GM23338 (cell line): ENCODE data around the gene HK1. TPM values are rescaled to one million over a fixed set of nuclear protein-coding genes. Genes with fewer than 3 reads are reported as not detected.

Experiments
- ATAC-seq: fragments of 200-7000 bp; cut with Tn5 transposase; 3 replicates; pipeline ENCODE4 v1.9.1; 2020
- DNase-seq: peaks from one replicate; pipeline ENCODE4 v3.0.0-alpha.2; 2015; ENCODE audit warnings: low spot score
- H2AFZ ChIP-seq: fragments of 200-600 bp; sonication (generic); 2 replicates; pipeline ENCODE4 v1.8.0; 2016; ENCODE audit warnings: antibody characterized with exemption, mild to moderate bottlenecking, moderate library complexity
- H3F3A ChIP-seq: fragments of 200-600 bp; sonication (generic); replicated peaks from 2 replicates; pipeline ENCODE4 v1.8.0; 2017; ENCODE audit warnings: antibody characterized with exemption, mixed run types, low read depth
- H3K27ac ChIP-seq: fragments of 200-600 bp; sonication (generic); 2 replicates; pipeline ENCODE4 v1.6.1; 2016; ENCODE audit warnings: low read depth
- H3K27me3 ChIP-seq: fragments of 200-600 bp; sonication (generic); 2 replicates; pipeline ENCODE4 v1.8.0; 2016; ENCODE audit warnings: mild to moderate bottlenecking, mixed run types, moderate library complexity; ENCODE audit not compliant: insufficient read depth
- H3K36me3 ChIP-seq: fragments of 200-600 bp; sonication (generic); 2 replicates; pipeline ENCODE4 v1.8.0; 2016; ENCODE audit warnings: mild to moderate bottlenecking; ENCODE audit not compliant: insufficient read depth
- H3K4me1 ChIP-seq: fragments of 200-600 bp; sonication (generic); 2 replicates; pipeline ENCODE4 v1.8.0; 2016; ENCODE audit warnings: mild to moderate bottlenecking, moderate library complexity; ENCODE audit not compliant: insufficient read depth
- H3K4me2 ChIP-seq: fragments of 200-600 bp; sonication (generic); 2 replicates; pipeline ENCODE4 v1.7.1; 2017; ENCODE audit warnings: mixed run types
- H3K4me3 ChIP-seq: fragments of 200-600 bp; sonication (generic); 2 replicates; pipeline ENCODE4 v1.6.1; 2016; ENCODE audit warnings: mixed run types
- H3K79me2 ChIP-seq: fragments of 200-600 bp; sonication (generic); replicated peaks from 2 replicates; pipeline ENCODE4 v1.8.0; 2017; ENCODE audit warnings: mild to moderate bottlenecking; ENCODE audit not compliant: insufficient read depth
- H3K9me2 ChIP-seq: fragments of 200-600 bp; sonication (generic); 2 replicates; pipeline ENCODE4 v1.8.0; 2017; ENCODE audit not compliant: insufficient read depth
- H4K20me1 ChIP-seq: fragments of 200-600 bp; sonication (generic); replicated peaks from 2 replicates; pipeline ENCODE4 v1.8.0; 2017; ENCODE audit warnings: mild to moderate bottlenecking; ENCODE audit not compliant: insufficient read depth
- H3K27ac Mint-ChIP-seq: 2 replicates; pipeline ENCODE4 v1.8.0; 2020; ENCODE audit warnings: inconsistent platforms, mild to moderate bottlenecking, moderate library complexity, mixed read lengths
- H3K27me3 Mint-ChIP-seq: 3 replicates; pipeline ENCODE4 v1.8.0; 2022; ENCODE audit warnings: low read depth, mild to moderate bottlenecking, moderate library complexity, mixed read lengths, inconsistent platforms; ENCODE audit not compliant: insufficient read depth, poor library complexity
- H3K36me3 Mint-ChIP-seq: 3 replicates; pipeline ENCODE4 v1.8.0; 2021; ENCODE audit warnings: low read depth, mild to moderate bottlenecking, inconsistent platforms, moderate library complexity, mixed read lengths
- H3K4me1 Mint-ChIP-seq: 3 replicates; pipeline ENCODE4 v1.8.0; 2020; ENCODE audit warnings: mild to moderate bottlenecking, inconsistent platforms, mixed read lengths
- H3K4me3 Mint-ChIP-seq: 3 replicates; pipeline ENCODE4 v1.8.0; 2021; ENCODE audit warnings: moderate library complexity, mild to moderate bottlenecking, inconsistent platforms, mixed read lengths
- H3K9me3 Mint-ChIP-seq: 3 replicates; pipeline ENCODE4 v1.8.0; 2020; ENCODE audit warnings: moderate library complexity, mild to moderate bottlenecking, inconsistent platforms, mixed read lengths
- CREB1 ChIP-seq: fragments of 250-450 bp; sonication (Bioruptor Pico); IDR thresholded peaks from 2 replicates; pipeline ENCODE4 v1.5.0; 2020; ENCODE audit warnings: low read depth, mild to moderate bottlenecking, moderate library complexity
- ETS1 ChIP-seq: IDR thresholded peaks from 2 replicates; pipeline ENCODE4 v1.6.1; 2016; ENCODE audit warnings: antibody characterized with exemption
- EZH2 ChIP-seq: fragments of 200-600 bp; sonication (generic); IDR thresholded peaks from one replicate; pipeline ENCODE4 v1.8.0; 2017; ENCODE audit warnings: antibody characterized with exemption, mild to moderate bottlenecking, low read depth; ENCODE audit not compliant: unreplicated experiment
- JUNB ChIP-seq: IDR thresholded peaks from one replicate; pipeline ENCODE4 v1.6.1; 2016; ENCODE audit warnings: antibody characterized with exemption; ENCODE audit not compliant: unreplicated experiment
- REST ChIP-seq: IDR thresholded peaks from one replicate; pipeline ENCODE4 v1.6.1; 2018; ENCODE audit warnings: antibody characterized with exemption; ENCODE audit not compliant: unreplicated experiment
- STAT1 ChIP-seq: IDR thresholded peaks from one replicate; pipeline ENCODE4 v1.6.1; 2016; ENCODE audit warnings: antibody characterized with exemption; ENCODE audit not compliant: unreplicated experiment
- ZNF331 ChIP-seq: fragments of 250-450 bp; sonication (Bioruptor Pico); IDR thresholded peaks from 2 replicates; pipeline ENCODE4 v1.5.0; 2020; ENCODE audit warnings: low read depth, mild to moderate bottlenecking, moderate library complexity
- ZNF462 ChIP-seq: fragments of 250-450 bp; sonication (Bioruptor Pico); IDR thresholded peaks from 2 replicates; pipeline ENCODE4 v1.5.0; 2020; ENCODE audit warnings: mild to moderate bottlenecking, moderate library complexity
- polyA plus RNA-seq: library from polyadenylated mRNA; unstranded; fragments of >200 nt; fragmentation: Nextera tagmentation; extraction: Ambion mirVana; gene quantifications from 2 replicates; pipeline ENCODE4 v1.2.1, GENCODE V29; 2016
- total RNA-seq: library from RNA; depleted of rRNA; stranded (reverse); fragments of >200 nt; shearing (Covaris generic); gene quantifications from 2 replicates; pipeline ENCODE4 v1.2.3, GENCODE V29; 2014

Gene HK1
- total and polyA plus RNA-seq, 2 experiments from 2014 or later, result 76.6 to 229 TPM

DNA sequence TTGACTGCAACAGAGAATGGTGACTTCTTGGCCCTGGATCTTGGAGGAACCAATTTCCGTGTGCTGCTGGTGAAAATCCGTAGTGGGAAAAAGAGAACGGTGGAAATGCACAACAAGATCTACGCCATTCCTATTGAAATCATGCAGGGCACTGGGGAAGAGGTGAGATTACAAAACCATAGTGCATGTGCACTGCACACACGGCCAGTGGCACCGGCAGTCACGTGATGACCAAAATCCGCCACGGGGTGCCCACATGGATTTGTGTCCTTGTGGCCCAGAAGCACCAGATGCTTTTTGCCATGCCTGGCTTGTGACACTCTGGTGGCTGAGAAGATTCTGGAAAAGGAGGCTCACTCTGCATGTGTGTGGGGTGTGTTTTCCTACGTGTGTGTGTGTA lies 106.0 kb downstream of the HK1 start:
- Histone ChIP-seq H3F3A (peaks cover 19% of the 10 kb centered on the region), H3K36me3 (peaks cover 85% of the 10 kb centered on the region)
- peaks cover 5% of the 10 kb centered on the region for H3K27me3 Mint-ChIP-seq

More for the DNA sequence above, 106.0 kb downstream of the HK1 start:
- H3K4me3 Mint-ChIP-seq, result no peak overlapping the region
- Histone ChIP-seq H3K79me2 (peaks cover 19% of the 10 kb centered on the region; the same call in 1 of the 2 replicates), H2AFZ (no peak overlapping the region), H3K4me2 (no peak overlapping the region), H3K9me2 (no peaks in the 10 kb centered on the region), H3K4me1 (peaks cover 8% of the 10 kb centered on the region), H4K20me1 (no peaks in the 10 kb centered on the region; the same call in 1 of the 2 replicates), H3K27ac (no peak overlapping the region), H3K4me3 (no peak overlapping the region), H3K27me3 (no peaks in the 10 kb centered on the region)
- TF ChIP-seq STAT1, result no peak
- no peak for TF ChIP-seq ETS1
- TF ChIP-seq EZH2, result no peak
- TF ChIP-seq JUNB, result no peak
- no peak for TF ChIP-seq CREB1 (CRISPR knock-in tag)
- TF ChIP-seq REST, result no peak
- TF ChIP-seq ZNF462 (CRISPR knock-in tag), result no peak
- no peak for TF ChIP-seq ZNF331 (CRISPR knock-in tag)
- H3K9me3 Mint-ChIP-seq, result no peaks in the 10 kb centered on the region
- no peak overlapping the region for H3K27ac Mint-ChIP-seq
- H3K4me1 Mint-ChIP-seq, result peaks cover 5% of the 10 kb centered on the region
- DNase-seq, result no peak
- no peak for ATAC-seq
- H3K36me3 Mint-ChIP-seq, result peaks cover 94% of the 10 kb centered on the region
